Posterior cingulate gyrus (tissue), 11 donors: Measurements from ENCODE around the gene TBCE.
"Not testable (repeated sequence)": the region's sequence is repeated elsewhere in the genome, so short reads cannot be mapped to it uniquely, and the experiment has no call there.

Experiments used
- DNase-seq, 10 donors: peaks; one replicate each; pipeline versions ENCODE4 v3.0.0 to v3.0.0-alpha.2; 2020 to 2021; ENCODE audit warnings: mixed read lengths in 3 of 10
- intact Hi-C: fragments of 100-400 bp; cut with DNase I; formaldehyde crosslinking; loops from one replicate; pipeline ENCODE4 v1.15.1; 2023

Gene TBCE

GRCh38 chr1:235441159-235441685 lies 74.0 kb downstream of the TBCE start:
- intact Hi-C loops = no loop called here
- DNase-seq = no peak

- no peak for DNase-seq
- intact Hi-C loops = no loop called here
Measured at GRCh38 chr1:235442788-235443429, 75.7 kb downstream of the TBCE start.

GRCh38 chr1:235448616-235449015 lies 81.4 kb downstream of the TBCE start:
- DNase-seq = no peak
- intact Hi-C loops = no loop called here

GRCh38 chr1:235450433-235450832 lies 83.2 kb downstream of the TBCE start:
- intact Hi-C loops = no loop called here
- no peak for DNase-seq

- DNase-seq = no peak
Measured at GRCh38 chr1:235450886-235451483, 83.8 kb downstream of the TBCE start.

GRCh38 chr1:235454021-235454420 lies 86.8 kb downstream of the TBCE start:
- intact Hi-C loops = no loop called here
- no peak for DNase-seq

More at GRCh38 chr1:235450886-235451483, 83.8 kb downstream of the TBCE start:
- intact Hi-C loops = no loop called here

GRCh38 chr1:235455097-235455496 lies 87.9 kb downstream of the TBCE start:
- DNase-seq = no peak
- intact Hi-C loops = no loop called here

GRCh38 chr1:235455823-235456222 lies 88.6 kb downstream of the TBCE start:
- intact Hi-C loops = no loop called here
- DNase-seq = no peak

GRCh38 chr1:235457856-235458255 lies 90.6 kb downstream of the TBCE start:
- DNase-seq, intact Hi-C loops: not testable (repeated sequence)

- no peak for DNase-seq
- intact Hi-C loops = no loop called here
Measured at GRCh38 chr1:235460770-235461169, 93.5 kb downstream of the TBCE start.

GRCh38 chr1:235461954-235462353 lies 94.7 kb downstream of the TBCE start:
- intact Hi-C loops = no loop called here
- no peak for DNase-seq

GRCh38 chr1:235462832-235463231 lies 95.6 kb downstream of the TBCE start:
- intact Hi-C loops, DNase-seq: not testable (repeated sequence)

- intact Hi-C loops = no loop called here
Measured at GRCh38 chr1:235465066-235465465, 97.8 kb downstream of the TBCE start.

GRCh38 chr1:235468004-235468403 lies 100.8 kb downstream of the TBCE start:
- DNase-seq = no peak
- intact Hi-C loops = no loop called here

More at GRCh38 chr1:235465066-235465465, 97.8 kb downstream of the TBCE start:
- no peak for DNase-seq

- DNase-seq = no peak
- intact Hi-C loops = no loop called here
Measured at GRCh38 chr1:235468970-235469369, 101.7 kb downstream of the TBCE start.

GRCh38 chr1:235469897-235470296 lies 102.7 kb downstream of the TBCE start:
- DNase-seq, intact Hi-C loops: not testable (repeated sequence)

- no peak for DNase-seq
- intact Hi-C loops = no loop called here
Measured at GRCh38 chr1:235470741-235471439, 103.7 kb downstream of the TBCE start.

GRCh38 chr1:235473806-235474205 lies 106.6 kb downstream of the TBCE start:
- DNase-seq = no peak
- intact Hi-C loops = no loop called here

- intact Hi-C loops = no loop called here
- no peak for DNase-seq
Measured at GRCh38 chr1:235483090-235483489, 115.9 kb downstream of the TBCE start.

- no peak for DNase-seq
- intact Hi-C loops = no loop called here
Measured at GRCh38 chr1:235485558-235485957, 118.3 kb downstream of the TBCE start.

- intact Hi-C loops = no loop called here
- no peak for DNase-seq
Measured at GRCh38 chr1:235486321-235486720, 119.1 kb downstream of the TBCE start.

- no peak for DNase-seq
Measured at GRCh38 chr1:235491644-235492043, 124.4 kb downstream of the TBCE start.

More at GRCh38 chr1:235491644-235492043, 124.4 kb downstream of the TBCE start:
- intact Hi-C loops = no loop called here
